COLO829 (cell line): ENCODE data around the gene NUMA1.

Experiments used
- DNase-seq: peaks from one replicate; pipeline ENCODE4 v3.0.0; 2012; ENCODE audit warnings: low spot score

The NUMA1 gene

DNA sequence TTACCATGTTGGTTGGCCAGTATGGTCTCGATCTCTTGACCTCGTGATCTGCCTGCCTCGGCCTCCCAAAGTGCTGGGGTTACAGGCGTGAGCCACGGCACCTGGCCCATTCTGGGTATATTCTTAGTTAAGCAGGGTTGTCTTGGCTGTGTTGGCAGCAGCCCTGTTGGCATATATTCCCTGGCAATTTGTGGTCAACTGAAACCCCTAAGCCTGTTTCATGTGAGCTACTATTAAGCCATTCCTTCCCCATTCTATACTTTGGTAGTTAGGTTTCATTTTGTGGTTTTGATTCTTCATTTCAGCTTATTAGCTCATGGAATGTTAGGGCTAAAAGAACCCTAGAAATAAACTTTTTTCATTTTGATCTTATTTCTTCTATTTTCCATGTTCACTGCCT is 103.8 kb downstream of the NUMA1 start:
- no peak for DNase-seq

DNA sequence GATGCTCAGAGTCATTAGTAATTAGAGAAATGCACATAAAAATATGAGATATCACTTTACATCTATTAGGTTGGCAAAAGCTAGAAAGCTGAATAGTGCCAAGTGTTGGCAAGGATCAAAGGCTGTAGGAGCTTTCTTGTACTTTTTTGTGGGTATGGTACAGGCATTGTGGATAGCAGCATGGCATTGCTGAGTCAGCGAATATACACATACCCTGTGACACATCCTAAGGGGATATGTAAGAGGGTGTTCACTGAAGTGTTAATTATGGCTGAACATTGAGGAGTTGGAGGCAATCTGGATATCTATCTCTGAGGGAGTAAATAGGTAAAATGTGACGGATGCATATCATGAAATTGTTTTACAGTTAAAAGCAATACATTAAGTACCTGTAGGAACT is 108.7 kb downstream of the NUMA1 start:
- DNase-seq: no peak

DNA sequence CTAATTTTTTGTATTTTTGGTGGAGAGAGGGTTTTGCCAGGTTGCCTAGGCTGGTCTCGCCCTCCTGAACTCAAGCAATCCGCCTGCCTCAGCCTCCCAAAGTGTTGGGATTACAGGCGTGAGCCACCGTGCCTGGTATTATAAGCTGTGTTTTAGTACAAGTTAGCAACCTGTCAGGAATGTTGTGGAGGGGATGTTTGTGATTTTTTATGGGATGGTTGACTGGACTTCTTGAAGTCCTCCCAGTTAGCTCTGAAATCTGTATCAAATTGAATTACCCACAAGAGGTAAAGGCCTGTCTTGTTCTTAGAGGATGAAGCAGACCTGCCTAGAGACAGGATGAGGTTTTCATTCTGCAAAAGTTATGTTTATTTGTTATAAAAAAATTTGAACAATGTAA is 115.7 kb downstream of the NUMA1 start:
- DNase-seq: no peak

DNA sequence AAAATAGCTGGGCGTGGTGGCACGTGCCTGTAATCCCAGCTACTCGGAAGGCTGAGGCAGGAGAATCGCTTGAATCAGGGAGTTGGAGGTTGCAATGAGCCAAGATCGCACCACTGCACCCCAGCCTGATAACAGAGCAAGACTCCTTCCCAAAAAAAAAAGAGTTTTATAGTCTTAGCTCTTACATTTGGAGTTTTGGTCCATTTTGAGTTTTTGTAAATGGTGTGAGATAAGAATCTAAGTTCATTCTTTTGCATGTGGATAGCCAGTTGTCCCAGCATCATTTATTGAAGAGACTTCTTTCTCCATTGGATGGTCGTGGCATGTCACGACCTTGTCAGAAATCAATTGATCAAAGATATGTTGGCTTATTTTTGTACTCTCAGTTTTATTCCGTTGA is 116.9 kb downstream of the NUMA1 start:
- DNase-seq: no peak

DNA sequence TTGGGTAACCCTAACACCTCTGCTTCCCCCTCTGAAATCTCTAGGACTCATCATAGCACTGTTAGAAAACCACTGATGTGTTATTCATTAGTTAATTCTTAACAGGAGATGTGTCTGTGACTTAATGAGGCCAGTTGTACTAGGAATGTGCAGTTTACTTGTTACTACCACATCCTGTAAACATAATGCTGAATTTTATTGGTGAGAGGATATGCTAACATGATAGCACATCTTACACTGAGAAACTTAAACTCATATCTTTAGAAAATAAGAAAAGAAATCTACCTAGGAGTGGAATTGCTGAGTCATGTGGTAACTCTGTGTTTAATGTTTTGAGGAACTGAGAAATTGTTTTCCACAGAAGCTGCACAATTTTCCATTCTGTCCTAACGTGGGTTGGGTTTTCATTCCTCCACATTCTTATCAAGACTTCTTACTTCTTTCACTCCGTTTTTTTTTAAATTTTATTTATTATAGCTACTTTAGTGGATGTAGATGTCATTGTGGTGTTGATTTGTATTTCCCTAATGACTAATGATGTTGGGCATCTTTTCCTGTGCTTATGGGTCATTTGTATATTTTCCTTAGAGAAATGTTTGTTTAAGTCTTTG is 117.8 kb downstream of the NUMA1 start:
- DNase-seq: no peak

DNA sequence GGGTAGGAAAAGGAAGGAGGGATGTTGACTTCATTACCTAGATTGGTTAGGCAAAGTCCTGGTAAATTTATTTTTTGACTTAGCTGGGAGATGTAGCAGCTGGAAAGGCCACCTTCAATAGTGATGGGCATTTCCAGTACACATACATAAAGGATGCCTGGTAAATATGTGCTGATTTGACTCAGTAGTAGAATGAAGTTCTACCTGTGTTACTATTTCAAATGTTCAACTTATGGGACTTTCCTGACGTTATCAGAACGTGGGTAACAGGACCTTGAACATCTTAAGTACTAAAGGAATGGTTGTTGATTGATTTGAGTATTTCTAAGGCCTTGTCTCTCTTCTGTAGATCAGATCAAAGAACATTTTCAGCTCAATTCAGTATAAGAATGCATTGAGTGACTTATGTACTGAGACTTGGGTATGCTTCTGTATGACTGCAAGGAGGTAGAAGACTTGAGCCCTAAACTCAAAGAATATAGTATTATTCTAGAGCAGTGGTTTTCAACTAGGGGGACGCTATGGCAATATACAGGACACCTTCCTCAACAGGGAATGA is 124.4 kb downstream of the NUMA1 start:
- no peak for DNase-seq
